Lower leg skin (tissue), 3 donors: ENCODE data around the gene NUCB2.

Source experiments
- CTCF ChIP-seq, 3 donors: fragments of 450-650 bp; IDR thresholded peaks; one replicate each; pipeline ENCODE4 v1.5.1; 2016; ENCODE audit warnings: antibody characterized with exemption in 3 of 3, mild to moderate bottlenecking in 3 of 3, moderate library complexity in 2 of 3
- POLR2A ChIP-seq, 2 donors: fragments of 450-650 bp; IDR thresholded peaks; one replicate each; pipeline ENCODE4 v1.6.1; 2016 to 2017; ENCODE audit warnings: antibody characterized with exemption in 2 of 2, mild to moderate bottlenecking in 1 of 2, moderate library complexity in 1 of 2

- TF ChIP-seq CTCF (IDR thresholded peaks at IDR 0.05) (no peak), POLR2A (IDR thresholded peaks at IDR 0.05) (no peak)
These were observed 46.9 kb upstream of the NUCB2 start for GRCh38 chr11:17229481-17230152.
